Thymus (tissue), 11 donors: ENCODE measurements around the gene ZNF322. TPM values are rescaled to one million over a fixed set of nuclear protein-coding genes. Genes with fewer than 3 reads are reported as not detected.

Experiments used
- DNase-seq, 9 donors: peaks; one replicate each; pipeline ENCODE4 v3.0.0-alpha.2; 2013; ENCODE audit warnings: low spot score in 9 of 9, low read depth in 6 of 9, missing footprints in 1 of 9
- H3K27ac ChIP-seq, 2 donors: one replicate each; pipeline ENCODE4 v1.5.1; 2013; ENCODE audit warnings: control low read depth in 1 of 2, low read depth in 1 of 2, low read length in 1 of 2, mild to moderate bottlenecking in 1 of 2, moderate library complexity in 1 of 2
- H3K27me3 ChIP-seq, 2 donors: one replicate each; pipeline ENCODE4 v1.5.1; 2013; ENCODE audit warnings: low read length in 1 of 2; ENCODE audit not compliant: control insufficient read depth in 2 of 2, insufficient read depth in 1 of 2
- H3K36me3 ChIP-seq, 2 donors: one replicate each; pipeline ENCODE4 v1.5.1; 2013; ENCODE audit warnings: low read length in 1 of 2, mild to moderate bottlenecking in 1 of 2, moderate library complexity in 1 of 2; ENCODE audit not compliant: control insufficient read depth in 2 of 2, insufficient read depth in 2 of 2
- H3K4me1 ChIP-seq, 2 donors: one replicate each; pipeline ENCODE4 v1.5.1; 2013; ENCODE audit warnings: low read length in 2 of 2; ENCODE audit not compliant: control insufficient read depth in 2 of 2, insufficient read depth in 2 of 2
- H3K4me3 ChIP-seq, 2 donors: one replicate each; pipeline ENCODE4 v1.5.1; 2013; ENCODE audit warnings: low read length in 2 of 2, control low read depth in 1 of 2, mild to moderate bottlenecking in 1 of 2
- H3K9me3 ChIP-seq, 2 donors: one replicate each; pipeline ENCODE4 v1.5.1; 2013; ENCODE audit warnings: low read length in 1 of 2, mild to moderate bottlenecking in 1 of 2; ENCODE audit not compliant: control insufficient read depth in 2 of 2, insufficient read depth in 1 of 2
- WGBS: extraction: QIAGEN DNeasy Blood & Tissue Kit; methylation state at CpG from one replicate; pipeline ENCODE4 v1.1.7; 2013; 5-methylcytosine and 5-hydroxymethylcytosine counted together
- polyA plus RNA-seq: library from polyadenylated mRNA; stranded (reverse); fragments of 200-250 nt; gene quantifications from one replicate; pipeline ENCODE4 v1.2.3, GENCODE V29; 2013
- total RNA-seq: library from RNA; stranded (reverse); fragments of 120-200 nt; gene quantifications from one replicate; pipeline ENCODE4 v1.2.4, GENCODE V29; 2013
- donor health status: healthy.

The ZNF322 gene
- total and polyA plus RNA-seq, 2 donors: 10.4 to 16.0 TPM

GRCh38 chr6:26604797-26605196 lies 54.7 kb downstream of the ZNF322 start:
- H3K4me3 ChIP-seq: no peak overlapping the region
- 95% methylated on average over 3 of the region's 3 CpGs for WGBS
- DNase-seq: no peak

GRCh38 chr6:26604026-26604425 lies 55.5 kb downstream of the ZNF322 start:
- H3K27me3 ChIP-seq: no peaks in the 10 kb centered on the region
- no peaks in the 10 kb centered on the region for H3K9me3 ChIP-seq
- H3K36me3 ChIP-seq: peaks cover 0 to 8% of the 10 kb centered on the region in 2 donors
- H3K4me1 ChIP-seq: no peaks in the 10 kb centered on the region
- no peak overlapping the region for H3K27ac ChIP-seq
- no peak overlapping the region for H3K4me3 ChIP-seq
- no peak for DNase-seq
- 88% methylated on average over 3 of the region's 3 CpGs for WGBS

More at GRCh38 chr6:26604797-26605196, 54.7 kb downstream of the ZNF322 start:
- H3K27ac ChIP-seq: no peak overlapping the region
- H3K9me3 ChIP-seq: no peaks in the 10 kb centered on the region
- peaks cover 0 to 4% of the 10 kb centered on the region in 2 donors for H3K27me3 ChIP-seq
- H3K36me3 ChIP-seq: peaks cover 0 to under 1% of the 10 kb centered on the region in 2 donors
- no peaks in the 10 kb centered on the region for H3K4me1 ChIP-seq

- 97% methylated on average over 3 of the region's 3 CpGs for WGBS
- Histone ChIP-seq H3K4me3 (no peak overlapping the region), H3K36me3 (peaks cover 10 to 22% of the 10 kb centered on the region in 2 donors), H3K4me1 (peaks cover 4 to 11% of the 10 kb centered on the region in 2 donors), H3K27me3 (no peaks in the 10 kb centered on the region), H3K27ac (no peak overlapping the region), H3K9me3 (no peaks in the 10 kb centered on the region)
- no peak for DNase-seq
Measured at GRCh38 chr6:26602262-26602661, 57.3 kb downstream of the ZNF322 start.

GRCh38 chr6:26600759-26601158 lies 58.8 kb downstream of the ZNF322 start:
- Histone ChIP-seq H3K4me3 (no peak overlapping the region), H3K4me1 (peaks cover 4 to 14% of the 10 kb centered on the region in 2 donors), H3K36me3 (peaks cover 10 to 22% of the 10 kb centered on the region in 2 donors), H3K9me3 (no peaks in the 10 kb centered on the region), H3K27me3 (peaks cover 0 to 2% of the 10 kb centered on the region in 2 donors), H3K27ac (no peak overlapping the region)
- no peak for DNase-seq

GRCh38 chr6:26599591-26599990 lies 60.0 kb downstream of the ZNF322 start:
- DNase-seq: no peak
- 94% methylated on average over 1 of the region's 1 CpG for WGBS
- no peaks in the 10 kb centered on the region for H3K9me3 ChIP-seq
- H3K4me1 ChIP-seq: peaks cover 4 to 17% of the 10 kb centered on the region in 2 donors
- peaks cover 10 to 22% of the 10 kb centered on the region in 2 donors for H3K36me3 ChIP-seq
- H3K4me3 ChIP-seq: no peak overlapping the region
- H3K27me3 ChIP-seq: peaks cover 10 to 14% of the 10 kb centered on the region in 2 donors
- H3K27ac ChIP-seq: no peak overlapping the region

GRCh38 chr6:26599134-26599533 lies 60.4 kb downstream of the ZNF322 start:
- Histone ChIP-seq H3K4me3 (no peak overlapping the region), H3K4me1 (peaks cover 4 to 17% of the 10 kb centered on the region in 2 donors), H3K27ac (no peak overlapping the region), H3K27me3 (peaks cover 13 to 19% of the 10 kb centered on the region in 2 donors), H3K36me3 (peaks cover 10 to 22% of the 10 kb centered on the region in 2 donors), H3K9me3 (no peaks in the 10 kb centered on the region)
- DNase-seq: no peak
- WGBS: 95% methylated on average over 1 of the region's 1 CpG

- no peak for DNase-seq
- Histone ChIP-seq H3K27ac (no peak overlapping the region), H3K27me3 (peaks cover 18 to 27% of the 10 kb centered on the region in 2 donors), H3K4me3 (no peak overlapping the region), H3K9me3 (no peaks in the 10 kb centered on the region), H3K4me1 (peaks cover 4 to 17% of the 10 kb centered on the region in 2 donors), H3K36me3 (peaks cover 10 to 22% of the 10 kb centered on the region in 2 donors)
- WGBS: 97% methylated on average over 22 of the region's 22 CpGs
Measured at GRCh38 chr6:26598267-26598666, 61.3 kb downstream of the ZNF322 start.

GRCh38 chr6:26597821-26598220 lies 61.7 kb downstream of the ZNF322 start:
- H3K36me3 ChIP-seq: peaks cover 10 to 22% of the 10 kb centered on the region in 2 donors
- 81% methylated on average over 21 of the region's 21 CpGs for WGBS
- no peak for DNase-seq
- H3K27me3 ChIP-seq: peaks cover 20 to 32% of the 10 kb centered on the region in 2 donors
- H3K4me1 ChIP-seq: peaks cover 4 to 17% of the 10 kb centered on the region in 2 donors
- no peak overlapping the region for H3K27ac ChIP-seq
- no peaks in the 10 kb centered on the region for H3K9me3 ChIP-seq
- H3K4me3 ChIP-seq: peak overlapping the region; percentile 70 to 92

- Histone ChIP-seq H3K9me3 (no peaks in the 10 kb centered on the region), H3K4me1 (peaks cover 4 to 17% of the 10 kb centered on the region in 2 donors), H3K36me3 (peaks cover 10 to 22% of the 10 kb centered on the region in 2 donors), H3K27me3 (peaks cover 23 to 36% of the 10 kb centered on the region in 2 donors), H3K27ac (peak overlapping the region; percentile 88 to 92), H3K4me3 (peak overlapping the region; percentile 70 to 92)
- DNase-seq: no peak
- WGBS: 7% methylated on average over 10 of the region's 10 CpGs
Measured at GRCh38 chr6:26597389-26597766, 62.2 kb downstream of the ZNF322 start.
